RWPE1 (cell line): ENCODE data around the gene ZDHHC7.

Source experiments
- CTCF ChIA-PET: fragments of 350-600 bp; sonication (Branson Sonifier 250); formaldehyde crosslinking; extraction: SDS; loops from one replicate; lab custom pipeline; 2021; lab: Yijun Ruan, JAX
- POLR2A ChIA-PET: fragments of 400-600 bp; formaldehyde crosslinking; extraction: SDS; loops from one replicate; lab custom pipeline; 2020; ENCODE audit warnings: antibody characterized with exemption; ENCODE audit not compliant: low non-redundant PET; lab: Yijun Ruan, JAX
- DNase-seq: peaks from one replicate; pipeline ENCODE4 v3.0.0; 2012; ENCODE audit warnings: low spot score
- H3K27ac ChIP-seq: fragments of 450-650 bp; 2 replicates; pipeline ENCODE4 v1.5.1; 2017
- CTCF ChIP-seq: fragments of 450-650 bp; conservative IDR thresholded peaks from 2 replicates; pipeline ENCODE4 v1.5.1; 2017; ENCODE audit warnings: low read depth, mild to moderate bottlenecking

The ZDHHC7 gene

GRCh38 chr16:85003076-85003475 lies 8.3 kb downstream of the ZDHHC7 start:
- ChIA-PET CTCF (no interaction called here), POLR2A (interaction anchor here (0.7 kb wide), 1 partner anchor 8 kb away, joined by 3 read pairs; the partner anchor contains the start of gene ZDHHC7)
- DNase-seq: no peak
- H3K27ac ChIP-seq: peak overlapping the region; percentile 55
- TF ChIP-seq CTCF: no peak

- CTCF ChIA-PET: no interaction called here
- TF ChIP-seq CTCF: no peak
- DNase-seq: no peak
- POLR2A ChIA-PET: interaction anchor here (0.7 kb wide), 1 partner anchor 9 kb away, joined by 3 read pairs; the partner anchor contains the start of gene ZDHHC7
- H3K27ac ChIP-seq: peak overlapping the region; percentile 55
These were observed 8.7 kb downstream of the ZDHHC7 start for GRCh38 chr16:85002608-85003007.

DNA sequence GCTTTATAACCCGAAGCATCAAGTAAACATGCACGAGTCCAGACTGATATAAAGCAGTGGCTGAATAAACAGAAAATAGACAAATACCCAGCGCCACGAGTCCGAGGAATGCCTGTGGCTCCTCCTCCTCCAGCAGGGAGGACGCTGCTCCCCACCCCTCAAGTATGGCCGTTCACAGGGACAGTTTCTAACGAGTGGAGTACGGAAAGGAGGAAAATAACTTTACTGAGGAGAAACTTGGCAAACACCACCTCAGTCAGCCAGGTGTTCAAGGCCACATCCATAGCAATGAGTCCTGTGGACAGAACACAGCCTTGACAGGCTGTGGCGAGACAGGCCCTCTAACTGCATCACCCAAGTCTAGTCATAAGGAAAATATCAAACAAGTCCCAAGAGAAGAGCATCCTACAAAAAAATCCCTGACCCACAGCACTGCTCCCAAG lies 9.2 kb downstream of the ZDHHC7 start:
- peak overlapping the region; percentile 55 for H3K27ac ChIP-seq
- ChIA-PET POLR2A (no interaction called here), CTCF (no interaction called here)
- no peak for DNase-seq
- no peak for TF ChIP-seq CTCF

- TF ChIP-seq CTCF: no peak
- peak; percentile 70 for DNase-seq
- ChIA-PET CTCF (interaction anchor here (0.6 kb wide), 1 partner anchor 9 kb away, joined by 8 read pairs; no protein-coding TSS in a partner anchor), POLR2A (no interaction called here)
- H3K27ac ChIP-seq: peak overlapping the region; percentile 92
These were observed 11.4 kb downstream of the ZDHHC7 start for GRCh38 chr16:84999857-85000480.

GRCh38 chr16:84999200-84999599 lies 12.1 kb downstream of the ZDHHC7 start:
- TF ChIP-seq CTCF: no peak
- peak overlapping the region; percentile 99 for H3K27ac ChIP-seq
- ChIA-PET POLR2A (no interaction called here), CTCF (interaction anchor here (0.6 kb wide), 1 partner anchor 32 kb away, joined by 4 read pairs; no protein-coding TSS in a partner anchor)
- DNase-seq: no peak

DNA sequence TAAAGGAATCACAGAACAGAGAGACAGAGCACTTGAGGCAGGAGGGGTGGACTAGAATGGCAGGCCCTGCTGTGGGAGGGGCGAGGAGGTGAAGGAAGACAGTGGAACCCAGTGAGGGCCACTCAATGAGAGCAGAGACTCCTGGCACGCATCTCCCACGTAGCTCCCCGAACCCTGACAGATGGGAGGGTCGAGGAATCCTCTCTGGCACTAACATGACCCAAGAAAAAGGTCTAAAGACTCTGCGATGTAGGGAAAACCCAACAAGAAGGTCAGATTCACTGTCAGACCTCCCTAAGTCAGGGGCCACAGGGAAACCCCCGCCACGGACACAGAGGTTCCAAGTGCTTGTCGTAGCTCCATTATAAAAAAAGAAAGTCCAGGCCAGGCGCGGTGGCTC lies 15.0 kb downstream of the ZDHHC7 start:
- H3K27ac ChIP-seq: peak overlapping the region; percentile 99
- TF ChIP-seq CTCF: no peak
- CTCF ChIA-PET: interaction anchor here (0.7 kb wide), 1 partner anchor 9 kb away, joined by 4 read pairs; no protein-coding TSS in a partner anchor
- POLR2A ChIA-PET: no interaction called here
- no peak for DNase-seq
